H1 (cell line): ENCODE results near the gene STXBP2. TPM values are rescaled to one million over a fixed set of nuclear protein-coding genes. Genes with fewer than 3 reads are reported as not detected.

Experiments
- CTCF ChIA-PET: fragments of 300-600 bp; sonication (Branson Sonifier 250); formaldehyde crosslinking; loops from one replicate; lab custom pipeline; 2021; ENCODE audit not compliant: partially characterized antibody; lab: Charles Lee
- POLR2A ChIA-PET: fragments of 300-600 bp; sonication (Branson Sonifier 250); formaldehyde crosslinking; loops from one replicate; lab custom pipeline; 2021; ENCODE audit warnings: inconsistent platforms; ENCODE audit not compliant: partially characterized antibody; lab: Charles Lee
- DNase-seq, 2 experiments: peaks; one replicate each; pipeline versions ENCODE4 v3.0.0 to v3.0.0-alpha.2; 2010 to 2022; ENCODE audit warnings: low spot score in 2 of 2, low read depth in 1 of 2, mixed read lengths in 1 of 2
- FAIRE-seq: peaks from 2 replicates; lab custom pipeline; 2011; peaks lifted over from hg19 to GRCh38; lab: Jason Lieb, UNC
- H2AFZ ChIP-seq: 2 replicates; pipeline ENCODE4 v1.8.1; 2012; ENCODE audit warnings: low read length, inconsistent platforms
- H2AK5ac ChIP-seq: 2 replicates; pipeline ENCODE4 v1.6.1; 2013; ENCODE audit warnings: low read depth, low read length
- H2BK120ac ChIP-seq: replicated peaks from 2 replicates; pipeline ENCODE3; 2013; ENCODE audit warnings: low read depth, low read length, inconsistent platforms
- H2BK12ac ChIP-seq: 2 replicates; pipeline ENCODE4 v1.6.1; 2013; ENCODE audit warnings: low read depth, low read length
- H2BK15ac ChIP-seq: 2 replicates; pipeline ENCODE4 v1.6.1; 2013; ENCODE audit warnings: low read length
- H2BK20ac ChIP-seq: 2 replicates; pipeline ENCODE4 v1.6.1; 2013; ENCODE audit warnings: low read length
- H2BK5ac ChIP-seq: 2 replicates; pipeline ENCODE4 v1.6.1; 2013; ENCODE audit warnings: low read depth, low read length
- H3K14ac ChIP-seq: 2 replicates; pipeline ENCODE4 v1.6.1; 2013; ENCODE audit warnings: inconsistent platforms; ENCODE audit not compliant: insufficient read length
- H3K18ac ChIP-seq: 2 replicates; pipeline ENCODE4 v1.6.1; 2013; ENCODE audit warnings: low read length; ENCODE audit errors: extremely low read depth
- H3K23ac ChIP-seq: 2 replicates; pipeline ENCODE4 v1.6.1; 2013; ENCODE audit warnings: inconsistent platforms; ENCODE audit not compliant: insufficient read length
- H3K23me2 ChIP-seq: 2 replicates; pipeline ENCODE4 v1.6.1; 2013; ENCODE audit warnings: low read depth, low read length
- H3K27ac ChIP-seq: 2 replicates; pipeline ENCODE4 v1.6.1; 2011; ENCODE audit warnings: low read depth, low read length, inconsistent platforms
- H3K27me3 ChIP-seq, 4 experiments: replicated peaks in 1 of 4; 1 replicate in 1 of 4; 2 replicates in 3 of 4; pipeline versions ENCODE4 v1.6.1 to v1.8.1; 2011 to 2013; ENCODE audit warnings: low read length in 3 of 4, mild to moderate bottlenecking in 3 of 4, inconsistent platforms in 2 of 4, mixed read lengths in 2 of 4, moderate library complexity in 1 of 4; ENCODE audit not compliant: control insufficient read depth in 3 of 4, insufficient read depth in 3 of 4; ENCODE audit errors: extremely low read depth in 1 of 4
- H3K36me3 ChIP-seq, 4 experiments: 2 replicates each; pipeline versions ENCODE4 v1.6.1 to v1.8.1; 2011 to 2013; ENCODE audit warnings: mild to moderate bottlenecking in 4 of 4, low read length in 3 of 4, moderate library complexity in 2 of 4, control low read depth in 1 of 4, inconsistent platforms in 1 of 4; ENCODE audit not compliant: insufficient read depth in 4 of 4, control insufficient read depth in 2 of 4
- H3K4ac ChIP-seq: replicated peaks from 2 replicates; pipeline ENCODE3; 2013; ENCODE audit warnings: low read length, low read depth, mixed read lengths, inconsistent platforms; ENCODE audit not compliant: insufficient read length
- H3K4me1 ChIP-seq, 4 experiments: replicated peaks in 1 of 4; 1 replicate in 1 of 4; 2 replicates in 3 of 4; pipeline versions ENCODE4 v1.6.1 to v1.8.1; 2011 to 2013; ENCODE audit warnings: low read length in 3 of 4, inconsistent platforms in 2 of 4, mixed read lengths in 1 of 4; ENCODE audit not compliant: insufficient read depth in 4 of 4, control insufficient read depth in 3 of 4
- H3K4me2 ChIP-seq, 2 experiments: 2 replicates each; pipeline versions ENCODE4 v1.6.1 to v1.8.1; 2011 to 2013; ENCODE audit warnings: low read depth in 2 of 2, low read length in 2 of 2, control low read depth in 1 of 2, inconsistent platforms in 1 of 2, mild to moderate bottlenecking in 1 of 2; ENCODE audit not compliant: insufficient read depth in 1 of 2
- H3K4me3 ChIP-seq, 4 experiments: fragments of 200-600, 300-600 bp in 1 of 4; sonication (generic), shearing (Covaris generic), sonication (Bioruptor Twin) in 1 of 4; 2 replicates each; pipeline versions ENCODE4 v1.5.1 to v1.8.1; 2011 to 2016; ENCODE audit warnings: low read length in 4 of 4, low read depth in 3 of 4, control low read depth in 2 of 4, inconsistent platforms in 2 of 4, mild to moderate bottlenecking in 2 of 4, mixed read lengths in 1 of 4, moderate library complexity in 1 of 4; ENCODE audit not compliant: insufficient read depth in 2 of 4; ENCODE audit errors: extremely low read depth in 1 of 4
- H3K56ac ChIP-seq: replicated peaks from 2 replicates; pipeline ENCODE3; 2013; ENCODE audit warnings: low read depth, mild to moderate bottlenecking, mixed read lengths, low read length, inconsistent platforms; ENCODE audit not compliant: insufficient read length
- H3K79me1 ChIP-seq: 2 replicates; pipeline ENCODE4 v1.6.1; 2013; ENCODE audit warnings: low read depth, low read length, control low read depth
- H3K79me2 ChIP-seq, 2 experiments: 2 replicates each; pipeline versions ENCODE4 v1.6.1 to v1.8.1; 2012 to 2013; ENCODE audit warnings: low read length in 2 of 2, mild to moderate bottlenecking in 2 of 2, inconsistent platforms in 1 of 2; ENCODE audit not compliant: insufficient read depth in 2 of 2, control insufficient read depth in 1 of 2
- H3K9ac ChIP-seq, 4 experiments: replicated peaks in 1 of 4; 1 replicate in 1 of 4; 2 replicates in 3 of 4; pipeline versions ENCODE4 v1.6.1 to v1.8.1; 2011 to 2013; ENCODE audit warnings: low read depth in 3 of 4, low read length in 3 of 4, control low read depth in 2 of 4, mild to moderate bottlenecking in 2 of 4, moderate library complexity in 2 of 4, inconsistent platforms in 1 of 4; ENCODE audit errors: extremely low read depth in 1 of 4
- H3K9me3 ChIP-seq, 2 experiments: 2 replicates each; pipeline versions ENCODE4 v1.6.1 to v1.8.1; 2012 to 2013; ENCODE audit warnings: mild to moderate bottlenecking in 2 of 2, moderate library complexity in 2 of 2, control low read depth in 1 of 2, inconsistent platforms in 1 of 2, low read depth in 1 of 2, low read length in 1 of 2, mixed read lengths in 1 of 2; ENCODE audit not compliant: insufficient read depth in 2 of 2
- H4K20me1 ChIP-seq, 2 experiments: replicated peaks in 1 of 2; 2 replicates each; pipeline versions ENCODE3 to v1.8.1; 2011 to 2013; ENCODE audit warnings: inconsistent platforms in 2 of 2, low read length in 2 of 2, mild to moderate bottlenecking in 1 of 2; ENCODE audit not compliant: insufficient read depth in 2 of 2, control insufficient read depth in 1 of 2
- H4K5ac ChIP-seq: 2 replicates; pipeline ENCODE4 v1.6.1; 2013; ENCODE audit warnings: low read length, low read depth, mixed read lengths, inconsistent platforms; ENCODE audit not compliant: insufficient read length
- H4K8ac ChIP-seq: 2 replicates; pipeline ENCODE4 v1.8.0; 2013; ENCODE audit warnings: mild to moderate bottlenecking, moderate library complexity, low read length, inconsistent platforms; ENCODE audit not compliant: insufficient read depth; ENCODE audit errors: extremely low read depth
- H4K91ac ChIP-seq: replicated peaks from 2 replicates; pipeline ENCODE3; 2013; ENCODE audit warnings: low read length, mixed read lengths, inconsistent platforms; ENCODE audit not compliant: insufficient read length
- WGBS, 2 experiments: shearing (Covaris generic) in 1 of 2; methylation state at CpG; one replicate each; pipeline versions ENCODE4 v1.1.6 to v1.1.7; 2013 to 2015; ENCODE audit warnings: low lambda C conversion rate in 2 of 2, mixed read lengths in 2 of 2, inconsistent platforms in 1 of 2, low coverage in 1 of 2, missing lambda C conversion rate in 1 of 2; ENCODE audit not compliant: insufficient replicate concordance in 2 of 2, insufficient coverage in 1 of 2, insufficient read length in 1 of 2; ENCODE audit errors: extremely low coverage in 1 of 2, missing lambda C conversion rate in 1 of 2; 5-methylcytosine and 5-hydroxymethylcytosine counted together
- polyA plus RNA-seq, 7 experiments: library from polyadenylated mRNA; depleted of rRNA in 3 of 7; stranded (reverse) in 5 of 7; unstranded in 2 of 7; fragments of >200 nt in 5 of 7; fragments of 200-250 nt in 2 of 7; gene quantifications; 1 replicate in 5 of 7; 2 replicates in 1 of 7; 4 replicates in 1 of 7; pipeline versions ENCODE4 v1.2.1 to v1.2.3, GENCODE V29; 2011 to 2013; ENCODE audit warnings: missing spikeins in 2 of 7, mixed read lengths in 2 of 7
- total RNA-seq: library from RNA; stranded (reverse); fragmentation: NEBNext Ultra II Directional; extraction: Animal tissue kit (Norgen Biotek cat#: 25700); gene quantifications from 2 replicates; pipeline ENCODE4 v1.2.1, GENCODE V29; 2021

Gene STXBP2
- total and polyA plus RNA-seq, 2 of the 8 experiments (the other 6 are each of a cell fraction or from before 2014, with no cell fraction given) = 52.9 to 53.8 TPM

DNA sequence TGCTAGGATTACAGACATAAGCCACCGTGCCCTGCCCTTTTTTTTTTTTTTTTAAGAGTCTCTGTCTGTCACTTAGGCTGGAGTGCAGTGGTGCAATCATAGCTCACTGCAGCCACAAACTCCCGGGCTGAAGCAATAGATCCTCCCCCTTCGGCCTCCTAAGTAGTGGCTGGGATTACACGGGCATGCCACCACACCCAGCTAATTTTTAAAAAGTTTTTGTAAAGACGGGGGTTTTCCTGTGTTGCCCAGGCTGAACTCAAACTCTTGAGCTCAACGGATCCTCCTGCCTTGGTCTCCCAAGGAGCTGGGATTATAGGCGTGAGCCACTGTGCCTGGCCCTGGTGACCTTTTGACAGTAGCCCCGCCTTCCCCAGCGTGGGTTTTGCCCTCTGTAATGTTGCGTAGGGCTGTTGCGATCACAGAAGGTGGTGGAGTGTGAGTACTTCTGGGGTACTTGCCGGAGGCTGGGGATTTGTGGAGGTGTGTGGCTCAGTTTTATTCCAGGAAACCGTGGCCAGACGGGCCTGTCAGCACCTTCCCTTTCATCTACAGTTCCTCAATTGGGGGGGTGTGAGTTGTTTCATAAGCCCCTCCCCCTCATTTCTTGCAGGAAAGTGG is 20.3 kb downstream of the STXBP2 start:
- H3K9ac ChIP-seq = no peak overlapping the region
- H3K27me3 ChIP-seq = peaks cover 2 to 10% (median 4%) of the 10 kb centered on the region in 4 experiments; a peak in 6 of 7 replicates
- 81% methylated on average over 13 of the region's 14 CpGs; no CpG with 5 or more reads in 1 of the 2 experiments for WGBS, 2 experiments
- H2BK20ac ChIP-seq = no peak overlapping the region
- no peak overlapping the region for H3K4me2 ChIP-seq
- no peak overlapping the region for H3K4ac ChIP-seq
- H4K91ac ChIP-seq = no peak overlapping the region
- ChIA-PET POLR2A (interaction anchor here (0.8 to 0.9 kb wide), 2 partner anchors 9 to 142 kb away, joined by 3 to 4 read pairs; no protein-coding TSS in a partner anchor), CTCF (interaction anchor here (0.6 to 2.7 kb wide), 7 partner anchors 9 to 142 kb away, joined by 3 to 10 read pairs (median 4); partner anchors contain the start of gene TRAPPC5)
- H3K4me3 ChIP-seq = no peak overlapping the region
- no peak overlapping the region for H2BK12ac ChIP-seq
- H3K27ac ChIP-seq = no peak overlapping the region
- H3K23me2 ChIP-seq = 0 out of 2 replicates have a peak, but pooled peaks cover under 1% of the 10 kb centered on the region
- H2BK5ac ChIP-seq = no peak overlapping the region
- peaks cover 0 to 2% (median 0%) of the 10 kb centered on the region in 4 experiments; a peak in 3 of 7 replicates for H3K4me1 ChIP-seq
- no peaks in the 10 kb centered on the region for H3K79me2 ChIP-seq
- FAIRE-seq (no peak), DNase-seq (no peak)
- no peak overlapping the region for H4K8ac ChIP-seq
- no peak overlapping the region for H3K56ac ChIP-seq
- no peaks in the 10 kb centered on the region for H3K79me1 ChIP-seq
- H3K23ac ChIP-seq = no peak overlapping the region
- H3K9me3 ChIP-seq = no peaks in the 10 kb centered on the region
- H3K14ac ChIP-seq = no peak overlapping the region
- H2AFZ ChIP-seq = no peak overlapping the region
- H4K20me1 ChIP-seq = no peaks in the 10 kb centered on the region
- H3K18ac ChIP-seq = no peak overlapping the region
- H2BK15ac ChIP-seq = no peak overlapping the region
- H3K36me3 ChIP-seq = no peaks in the 10 kb centered on the region
- no peak overlapping the region for H2BK120ac ChIP-seq
- H4K5ac ChIP-seq = no peak overlapping the region
- no peak overlapping the region for H2AK5ac ChIP-seq
